Measurements from ENCODE around the gene FOXJ3.

The FOXJ3 gene

DNA sequence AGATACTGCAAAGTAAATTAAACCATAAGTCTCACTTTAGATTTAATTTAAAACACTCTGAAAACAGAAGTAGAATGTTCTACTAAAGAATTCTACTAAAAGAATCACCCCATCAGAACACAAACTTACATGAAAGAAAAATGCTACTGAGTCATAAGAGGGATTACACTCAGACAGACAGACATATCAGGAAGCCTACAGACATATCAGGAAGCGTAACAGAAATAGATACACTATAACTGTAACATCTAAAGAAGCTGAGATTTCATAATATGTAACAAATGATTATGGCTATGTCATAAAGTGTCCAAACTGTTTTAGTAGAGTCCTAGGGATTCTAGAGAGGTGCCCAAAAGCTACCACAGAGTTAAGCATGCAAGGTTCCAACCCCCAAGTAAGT is 23.9 kb downstream of the FOXJ3 start:
- no peak for DNase-seq (ENCODE audit: low spot score)

DNA sequence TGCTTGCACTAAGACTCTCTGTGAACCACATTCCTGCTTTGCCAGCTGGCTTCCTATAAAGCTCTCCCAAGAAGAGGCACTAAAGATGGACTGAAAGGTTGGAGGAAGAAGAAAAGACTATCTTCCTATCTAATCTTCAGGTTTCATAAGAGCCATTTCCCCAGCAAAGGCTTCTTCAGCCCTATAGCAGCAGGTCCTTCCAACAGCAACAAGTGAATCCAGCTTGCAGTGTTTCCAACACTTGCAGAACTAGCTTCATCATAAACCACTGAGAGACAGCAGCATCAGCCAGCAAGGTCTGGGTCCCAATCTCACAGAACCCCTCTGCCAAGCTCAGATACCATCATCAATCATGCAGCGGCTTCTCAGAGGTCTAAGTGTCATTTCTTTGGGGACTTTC is 28.1 kb downstream of the FOXJ3 start:
- no peak for DNase-seq (ENCODE audit: low spot score)

GRCh38 chr1:42305639-42306038 is 29.4 kb downstream of the FOXJ3 start:
- DNase-seq (ENCODE audit: low spot score) = no peak

DNA sequence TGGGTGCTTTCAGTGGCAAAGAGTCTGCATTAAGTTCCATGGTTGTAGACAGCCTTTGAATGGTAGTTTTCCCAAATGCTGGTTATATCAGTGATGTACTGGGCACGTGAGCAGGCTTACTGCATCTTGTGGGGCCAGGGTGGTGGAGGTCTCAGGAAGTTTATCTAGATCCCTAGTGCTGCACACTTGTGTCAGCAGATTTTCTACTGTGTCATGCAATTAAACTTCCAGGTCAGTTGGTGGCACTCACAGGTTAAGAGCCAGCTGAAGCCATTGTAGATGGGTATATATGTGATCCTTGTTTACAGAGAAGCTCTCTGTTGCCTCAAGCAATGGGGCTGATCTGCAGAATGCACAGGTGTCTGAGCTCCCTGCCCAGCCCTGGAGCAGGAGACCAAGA is 33.0 kb downstream of the FOXJ3 start:
- no peak for DNase-seq (ENCODE audit: low spot score)

DNA sequence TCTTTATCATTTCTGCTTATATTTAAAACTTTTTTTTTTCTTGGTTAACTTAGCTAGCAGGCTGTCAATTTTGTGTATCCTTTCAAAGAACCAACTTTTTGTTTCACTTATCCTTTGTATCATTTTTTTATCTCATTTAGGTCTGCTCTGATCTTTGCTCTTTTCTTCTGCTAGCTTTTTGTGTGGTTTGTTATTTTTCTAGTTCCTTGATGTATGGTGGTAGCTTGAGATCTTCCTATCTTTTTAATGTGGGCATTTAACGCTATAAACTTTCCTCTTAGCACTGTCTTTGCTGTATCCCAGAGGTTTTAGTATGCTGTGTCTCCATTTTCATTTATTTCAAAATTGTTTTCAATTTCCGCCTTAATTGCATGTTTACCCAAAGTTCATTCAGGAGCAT is 36.5 kb downstream of the FOXJ3 start:
- no peak for DNase-seq (ENCODE audit: low spot score)

GRCh38 chr1:42295816-42296215 is 39.2 kb downstream of the FOXJ3 start:
- no peak for DNase-seq (ENCODE audit: low spot score)

DNA sequence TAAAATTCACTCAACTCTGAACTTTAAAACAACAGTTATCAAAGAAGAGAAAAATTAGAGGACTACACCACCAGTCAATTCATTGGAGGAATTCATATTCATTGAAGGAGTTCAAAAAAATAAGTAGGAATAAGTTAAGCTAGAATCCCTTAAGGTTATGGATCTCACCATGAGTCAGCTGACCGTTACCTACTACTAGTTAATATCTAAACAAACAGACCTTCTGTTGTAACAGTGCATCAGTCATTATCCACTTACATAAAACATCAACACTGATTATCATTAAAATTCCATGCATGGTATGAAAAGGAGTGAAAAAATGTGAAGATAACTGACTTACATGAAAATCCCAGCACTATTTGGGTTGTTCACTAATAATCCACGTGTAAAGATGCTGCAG is 44.9 kb downstream of the FOXJ3 start:
- DNase-seq (ENCODE audit: low spot score) = no peak

GRCh38 chr1:42288311-42288985 is 46.6 kb downstream of the FOXJ3 start:
- DNase-seq (ENCODE audit: low spot score) = no peak

- DNase-seq (ENCODE audit: low spot score) = no peak
These were observed 52.0 kb downstream of the FOXJ3 start for GRCh38 chr1:42282867-42283583.

GRCh38 chr1:42282024-42282579 is 52.9 kb downstream of the FOXJ3 start:
- no peak for DNase-seq (ENCODE audit: low spot score)

- no peak for DNase-seq (ENCODE audit: low spot score)
These were observed 54.2 kb downstream of the FOXJ3 start for GRCh38 chr1:42280821-42281220.

DNA sequence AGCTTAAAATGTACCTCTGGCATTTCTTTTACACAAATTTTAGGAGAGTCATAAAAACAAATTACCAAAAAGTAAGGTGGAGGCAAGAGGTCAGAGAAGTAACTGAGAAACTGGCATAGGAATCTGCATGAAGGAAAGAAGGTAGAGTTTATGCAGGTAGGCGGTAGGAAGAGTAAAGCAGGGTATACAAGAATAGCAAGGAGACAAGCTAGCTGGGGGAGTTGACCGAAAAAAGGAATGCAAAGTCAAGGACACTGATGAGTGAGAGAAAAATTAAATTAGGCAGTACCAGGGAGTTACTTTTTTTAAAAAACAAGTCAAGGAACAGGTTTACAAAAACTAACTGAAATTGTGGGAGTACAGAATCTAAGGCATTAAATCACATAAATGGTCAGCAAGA is 56.0 kb downstream of the FOXJ3 start:
- no peak for DNase-seq (ENCODE audit: low spot score)

DNA sequence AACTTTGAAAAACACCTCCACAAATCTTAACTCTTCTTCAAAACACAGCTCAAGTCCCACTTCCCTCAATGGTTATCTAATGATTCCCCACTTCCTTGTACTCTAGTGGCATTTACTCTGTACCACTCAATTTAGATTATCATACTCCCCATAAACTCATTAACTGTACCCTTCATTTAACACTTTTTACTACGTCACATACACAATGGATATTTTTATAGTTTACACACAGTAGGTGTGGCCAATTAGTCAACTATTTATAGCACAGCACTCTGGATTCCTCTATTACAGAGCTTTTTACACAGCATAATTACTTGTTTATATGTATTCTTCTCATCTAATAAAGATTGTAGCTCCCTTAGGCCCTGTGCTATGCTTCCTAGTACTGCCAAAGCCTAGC is 62.1 kb downstream of the FOXJ3 start:
- DNase-seq (ENCODE audit: low spot score) = no peak

DNA sequence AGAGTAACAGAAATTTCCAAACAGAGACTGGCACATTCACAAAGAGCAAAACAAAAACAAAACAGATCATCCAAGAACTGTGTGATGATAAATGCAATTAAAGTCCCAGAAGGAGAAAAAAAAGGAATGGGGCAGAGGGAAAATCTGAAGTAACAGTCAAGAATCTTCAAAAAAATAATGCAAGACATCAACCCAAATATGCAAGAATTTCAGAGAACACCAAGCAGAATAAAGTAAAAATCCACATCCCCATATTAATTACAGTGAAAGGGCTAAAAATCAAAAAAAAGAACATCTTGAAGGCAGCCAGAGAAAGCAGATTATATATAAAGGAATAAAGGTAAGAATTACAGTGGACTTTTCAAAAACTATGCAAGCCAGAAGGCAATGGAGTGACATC is 67.1 kb downstream of the FOXJ3 start:
- no peak for DNase-seq (ENCODE audit: low spot score)

DNA sequence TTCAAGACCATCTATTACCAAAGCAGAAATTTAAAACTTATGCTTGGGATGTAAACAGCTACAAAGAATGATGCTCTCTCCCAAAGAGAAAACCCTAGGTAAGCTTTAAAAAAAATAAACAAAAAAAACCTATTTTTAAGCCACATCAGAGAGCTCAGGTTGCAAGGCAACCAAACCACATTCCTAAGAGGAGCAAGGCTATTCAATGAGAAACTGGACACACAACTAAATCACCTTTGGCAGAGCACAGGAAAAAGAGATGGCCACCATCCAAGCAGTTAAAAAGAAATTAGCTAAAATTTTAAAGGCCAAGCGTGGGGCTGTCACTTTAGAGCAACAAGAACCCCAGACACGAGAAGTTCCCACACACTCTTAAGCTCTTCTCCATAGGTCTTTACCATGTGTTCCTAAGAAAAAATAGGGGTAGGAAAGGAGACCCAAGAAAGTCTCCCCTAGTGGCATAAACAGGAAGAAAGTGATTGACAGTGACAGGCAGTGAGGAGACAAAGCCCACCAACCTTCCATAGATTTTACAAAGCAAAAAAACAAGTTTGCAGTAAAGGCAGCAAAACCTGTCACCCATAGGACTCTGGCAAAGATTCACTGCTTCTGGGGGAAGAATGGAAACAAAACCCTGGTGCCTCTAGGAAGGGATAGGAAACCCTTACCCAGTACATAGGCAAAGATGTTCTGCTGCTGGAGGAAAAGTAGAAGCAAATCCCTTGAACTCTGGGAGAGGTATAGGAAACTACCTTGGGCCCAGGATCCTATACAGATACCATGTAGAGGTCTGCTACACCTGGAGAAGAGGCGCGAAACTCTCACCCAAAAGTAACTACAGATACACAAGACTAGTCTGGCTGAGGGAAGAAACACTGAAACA is 68.5 kb downstream of the FOXJ3 start:
- DNase-seq (ENCODE audit: low spot score) = no peak

- no peak for DNase-seq (ENCODE audit: low spot score)
These were observed 70.4 kb downstream of the FOXJ3 start for GRCh38 chr1:42264511-42265190.

GRCh38 chr1:42263019-42263418 is 72.0 kb downstream of the FOXJ3 start:
- no peak for DNase-seq (ENCODE audit: low spot score)

GRCh38 chr1:42260376-42261070 is 74.5 kb downstream of the FOXJ3 start:
- no peak for DNase-seq (ENCODE audit: low spot score)

DNA sequence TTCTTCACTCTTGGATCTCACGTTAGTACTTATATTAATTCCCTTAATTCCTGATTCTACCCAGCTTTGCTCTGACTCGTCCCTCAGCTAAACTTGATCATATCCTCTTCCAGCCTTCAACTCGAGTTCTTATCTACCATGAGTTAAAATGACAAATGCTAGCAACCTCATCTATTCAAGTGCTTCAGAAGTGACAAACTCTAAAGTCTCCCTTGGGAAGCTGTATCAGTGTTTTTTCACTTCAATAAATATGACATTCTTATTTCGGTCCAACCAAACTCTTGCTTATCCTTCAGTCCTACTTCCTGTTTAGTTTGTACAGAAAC is 75.3 kb downstream of the FOXJ3 start:
- DNase-seq (ENCODE audit: low spot score) = no peak

DNA sequence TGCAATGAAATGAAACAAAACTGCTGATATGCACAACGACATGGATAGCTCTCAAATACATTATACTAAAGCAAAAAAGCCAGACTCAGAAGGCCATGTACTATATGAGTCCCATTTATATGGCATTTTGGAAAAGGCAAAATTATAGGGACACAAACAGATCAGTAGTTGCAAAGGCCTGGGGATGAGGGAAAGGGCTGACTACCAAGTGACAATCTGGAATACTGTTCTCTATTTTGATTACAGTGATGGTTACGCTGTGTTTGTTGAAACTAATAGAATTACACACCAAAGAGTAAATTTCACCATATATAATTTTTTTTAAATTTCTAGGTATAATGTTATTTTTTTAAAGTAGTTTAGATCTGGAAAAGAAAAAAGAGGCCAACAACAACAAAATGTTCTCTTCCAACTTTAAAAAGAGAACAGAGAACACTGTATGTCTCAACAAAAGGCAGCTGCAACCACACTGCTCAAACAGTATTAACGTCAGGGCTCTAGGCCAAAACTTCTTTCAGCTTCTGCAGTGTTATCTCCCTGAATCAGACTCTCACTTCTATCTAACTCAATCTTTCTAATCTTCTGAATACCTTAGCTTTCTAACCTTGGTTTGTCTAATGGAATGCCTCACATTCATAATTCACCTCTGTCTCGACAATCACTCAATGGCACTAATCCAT is 75.8 kb downstream of the FOXJ3 start:
- DNase-seq (ENCODE audit: low spot score) = no peak

- no peak for DNase-seq (ENCODE audit: low spot score)
These were observed 76.8 kb downstream of the FOXJ3 start for GRCh38 chr1:42258218-42258617.
